ENCODE results near the gene BOD1.
A peak's percentile ranks its signal among the peaks of the same experiment; 100 is the strongest.

BOD1 gene

DNA sequence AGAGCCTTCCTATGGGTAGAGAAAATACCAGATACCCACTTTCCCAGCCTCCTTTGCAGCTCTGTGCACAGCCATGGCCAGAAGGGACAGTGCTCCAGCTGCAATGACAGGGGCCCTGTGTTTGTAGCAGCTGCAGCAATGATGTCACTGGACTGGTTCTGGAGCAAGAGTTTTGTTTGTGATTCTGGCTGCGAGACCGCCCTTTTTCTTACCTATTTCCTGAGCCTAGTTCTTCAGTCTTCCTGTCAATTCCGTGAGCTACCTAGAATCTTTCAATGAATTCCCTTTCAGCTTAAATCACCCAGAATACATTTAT, 10.0 kb upstream of the BOD1 start:
- no peak for DNase-seq
- Mint-ChIP-seq H3K4me1 (no peaks in the 10 kb centered on the region), H3K27me3 (peaks cover 15% of the 10 kb centered on the region), H3K27ac (no peak overlapping the region), H3K9me3 (no peaks in the 10 kb centered on the region), H3K4me3 (no peak overlapping the region)
- ATAC-seq, result no peak

DNA sequence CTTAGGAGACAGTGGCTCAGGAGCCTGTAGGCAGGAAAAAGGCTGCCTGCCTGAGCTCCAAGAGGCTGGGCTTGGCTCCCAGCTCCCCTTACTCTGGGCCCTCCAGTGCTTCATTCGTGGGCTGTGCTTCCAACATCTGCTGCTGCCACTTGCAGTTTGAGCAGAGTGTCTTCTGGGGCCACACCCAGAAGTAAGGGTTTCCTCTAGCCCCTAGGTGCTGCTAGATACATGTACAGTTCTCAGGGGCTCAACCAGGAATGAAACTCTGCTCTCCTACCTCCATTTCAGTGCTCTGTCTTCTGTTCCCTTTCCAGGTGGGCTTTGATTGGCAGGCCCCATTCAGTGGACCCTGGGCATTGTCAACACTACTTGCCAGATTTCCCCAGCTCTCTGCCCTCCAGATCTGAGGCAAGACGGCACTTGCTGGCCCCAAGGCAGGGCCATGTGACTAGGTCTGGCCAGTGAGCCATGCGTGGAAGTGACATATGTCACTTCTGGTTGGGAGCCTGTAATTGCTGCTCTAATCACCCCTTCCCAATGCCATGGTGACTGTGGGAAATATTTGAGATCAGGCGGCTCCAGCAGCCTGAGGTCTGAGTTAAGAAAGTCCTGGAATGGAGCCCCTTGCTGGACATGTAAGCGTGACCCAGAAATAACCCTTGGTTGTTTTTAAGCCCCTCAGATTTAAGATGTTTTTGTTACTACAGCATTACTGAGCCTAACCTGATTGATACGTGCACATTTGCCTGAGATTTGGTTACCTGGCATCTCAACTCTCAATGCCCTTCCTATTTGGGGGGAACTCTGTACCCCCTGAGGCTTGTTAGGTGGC, 9.4 kb upstream of the BOD1 start:
- Mint-ChIP-seq H3K4me1 (no peaks in the 10 kb centered on the region), H3K27me3 (peaks cover 15% of the 10 kb centered on the region), H3K27ac (peak overlapping the region in 1 of 2 donors; percentile 49), H3K9me3 (no peaks in the 10 kb centered on the region), H3K4me3 (no peak overlapping the region)
- ATAC-seq (no peak), DNase-seq (no peak)

DNA sequence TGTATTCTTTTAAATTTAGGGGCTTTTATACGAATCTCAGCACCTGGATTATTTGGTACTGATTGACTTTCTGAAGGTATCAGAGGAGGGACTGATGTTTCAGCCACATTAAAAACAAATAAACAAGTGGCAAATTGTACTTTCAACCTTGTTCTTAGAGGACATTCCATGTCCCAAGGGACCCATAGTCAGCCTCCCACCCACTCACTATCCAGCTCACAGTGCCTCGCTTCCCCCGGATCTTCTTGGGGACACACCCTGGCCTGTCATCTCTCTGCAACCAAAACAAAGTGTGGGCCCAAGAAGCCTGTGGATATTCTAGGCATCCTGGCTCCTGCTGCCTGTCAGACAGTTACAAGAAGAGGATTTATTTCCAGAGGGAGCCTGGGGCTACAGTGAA, 8.8 kb upstream of the BOD1 start:
- Mint-ChIP-seq H3K27me3 (peaks cover 15% of the 10 kb centered on the region), H3K4me1 (no peaks in the 10 kb centered on the region)
- no peak for ATAC-seq

DNA sequence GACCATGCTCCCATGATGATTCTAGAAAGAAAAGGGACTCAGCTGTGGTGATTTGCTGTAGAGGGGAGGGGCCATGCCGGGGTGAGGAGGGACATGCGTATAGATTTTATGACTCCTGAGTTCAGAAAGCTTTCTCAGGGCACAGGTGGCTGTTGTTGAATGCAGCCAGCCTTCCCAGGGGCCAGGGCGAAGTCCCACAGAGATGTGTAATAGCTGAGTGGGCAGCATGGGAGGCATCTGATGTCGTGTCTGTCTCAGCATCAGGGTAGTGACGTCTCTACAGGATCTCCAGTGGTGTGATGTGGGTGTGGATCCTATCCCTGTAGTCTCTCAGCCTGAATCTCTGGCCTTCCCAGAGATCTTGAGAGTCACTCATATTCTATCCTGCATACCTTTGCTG, 7.8 kb upstream of the BOD1 start:
- no peak for DNase-seq
- Mint-ChIP-seq H3K4me1 (no peaks in the 10 kb centered on the region), H3K27me3 (peaks cover 15% of the 10 kb centered on the region), H3K9me3 (no peaks in the 10 kb centered on the region), H3K27ac (peak overlapping the region in 1 of 2 donors; percentile 28), H3K4me3 (no peak overlapping the region)
- no peak for ATAC-seq

More for the DNA sequence above, 8.8 kb upstream of the BOD1 start:
- Mint-ChIP-seq H3K9me3 (no peaks in the 10 kb centered on the region), H3K4me3 (no peak overlapping the region), H3K27ac (no peak overlapping the region)
- DNase-seq, result no peak

DNA sequence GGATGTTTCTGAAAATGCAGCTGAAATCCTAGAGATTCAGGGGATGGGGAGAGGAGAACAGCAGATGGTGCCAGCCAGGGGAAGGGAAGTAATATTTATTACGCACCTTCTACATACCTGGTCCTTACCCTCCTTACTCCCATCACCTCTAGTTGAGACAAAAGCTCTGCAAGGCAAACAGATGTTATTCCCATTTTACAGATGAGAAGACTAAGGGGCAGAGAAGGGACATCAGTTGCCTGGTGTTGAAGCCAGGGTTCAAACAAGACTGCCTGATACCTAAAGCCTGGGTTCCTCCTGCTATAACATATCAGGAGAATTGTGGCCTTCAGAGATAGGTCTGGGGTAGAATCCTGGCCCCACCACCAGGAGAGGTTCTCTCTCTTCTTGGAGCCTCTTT, 7.3 kb upstream of the BOD1 start:
- H3K27ac Mint-ChIP-seq, result no peak overlapping the region
- ATAC-seq, result no peak
- H3K27me3 Mint-ChIP-seq, result peaks cover 15% of the 10 kb centered on the region

DNA sequence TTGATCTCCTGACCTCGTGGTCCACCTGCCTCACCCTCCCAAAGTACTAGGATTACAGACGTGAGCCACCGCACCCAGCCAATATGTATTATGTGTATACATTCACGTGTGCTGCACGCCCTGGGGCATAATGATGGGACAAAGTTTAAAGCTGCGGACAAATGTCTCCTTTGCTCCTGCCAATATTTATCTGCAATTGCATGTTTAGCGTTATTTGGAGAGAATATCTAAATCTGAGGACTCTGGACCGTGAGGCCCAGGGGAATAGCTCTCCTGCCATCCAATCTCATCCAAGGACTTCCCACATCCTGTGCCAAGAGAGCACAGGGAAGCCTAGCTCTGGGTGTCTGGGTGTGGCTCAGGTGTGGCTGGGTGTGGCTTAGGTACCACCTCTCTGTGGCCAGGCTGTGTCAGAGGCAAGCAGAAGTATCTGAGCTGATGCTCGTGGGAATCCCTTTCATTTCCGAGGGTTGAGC, 6.9 kb upstream of the BOD1 start:
- H3K27ac Mint-ChIP-seq, result no peak overlapping the region
- no peak for ATAC-seq
- H3K4me3 Mint-ChIP-seq, result no peak overlapping the region
- no peak for DNase-seq
- H3K9me3 Mint-ChIP-seq, result no peaks in the 10 kb centered on the region
- H3K27me3 Mint-ChIP-seq, result peaks cover 15% of the 10 kb centered on the region
- peaks cover 7% of the 10 kb centered on the region for H3K4me1 Mint-ChIP-seq

More for the DNA sequence above, 7.3 kb upstream of the BOD1 start:
- no peak for DNase-seq
- H3K4me3 Mint-ChIP-seq, result no peak overlapping the region
- no peaks in the 10 kb centered on the region for H3K9me3 Mint-ChIP-seq
- H3K4me1 Mint-ChIP-seq, result peaks cover 2% of the 10 kb centered on the region

DNA sequence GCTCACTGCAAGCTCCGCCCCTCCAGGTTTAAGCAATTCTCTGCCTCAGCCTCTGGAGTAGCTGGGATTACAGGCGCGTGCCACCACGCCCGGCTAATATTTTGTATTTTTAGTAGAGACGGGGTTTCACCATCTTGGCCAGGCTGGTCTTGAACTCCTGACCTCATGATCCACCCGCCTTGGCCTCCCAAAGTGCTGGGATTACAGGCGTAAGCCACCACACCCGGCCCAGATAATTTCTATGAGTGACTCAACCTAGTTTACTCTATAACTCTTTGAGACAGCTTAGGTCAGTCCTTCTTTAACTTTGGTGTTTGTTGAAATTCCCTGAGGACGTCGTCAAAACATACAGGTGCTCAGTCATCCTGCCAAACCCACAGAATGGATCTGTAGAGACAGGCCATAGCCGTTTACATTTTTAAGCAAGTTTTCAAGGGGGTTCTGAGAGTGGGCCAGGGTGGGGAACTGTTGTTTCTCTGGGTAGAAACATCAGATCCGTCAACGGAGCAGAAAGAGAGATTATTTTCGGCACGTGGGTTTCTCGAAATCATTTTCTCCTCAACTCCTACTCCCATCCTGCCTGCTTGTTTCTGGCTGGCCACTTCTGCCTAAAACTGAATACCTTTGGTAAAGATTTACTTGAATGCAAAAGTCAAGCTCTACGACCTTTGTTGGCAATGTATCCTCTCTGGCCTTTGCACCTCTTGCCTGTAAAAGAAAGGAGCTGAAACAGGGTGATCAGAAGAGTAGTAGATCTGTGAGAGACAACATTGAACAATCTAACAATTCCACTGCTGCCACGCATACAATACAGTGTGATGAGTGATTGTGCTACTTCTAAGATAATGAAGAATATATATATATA, 6.0 kb upstream of the BOD1 start:
- no peak overlapping the region for H3K4me3 Mint-ChIP-seq
- peaks cover 15% of the 10 kb centered on the region for H3K4me1 Mint-ChIP-seq
- peaks cover 7% of the 10 kb centered on the region for H3K27me3 Mint-ChIP-seq
- H3K27ac Mint-ChIP-seq, result no peak overlapping the region
- no peaks in the 10 kb centered on the region for H3K9me3 Mint-ChIP-seq
- ATAC-seq (no peak), DNase-seq (no peak)

DNA sequence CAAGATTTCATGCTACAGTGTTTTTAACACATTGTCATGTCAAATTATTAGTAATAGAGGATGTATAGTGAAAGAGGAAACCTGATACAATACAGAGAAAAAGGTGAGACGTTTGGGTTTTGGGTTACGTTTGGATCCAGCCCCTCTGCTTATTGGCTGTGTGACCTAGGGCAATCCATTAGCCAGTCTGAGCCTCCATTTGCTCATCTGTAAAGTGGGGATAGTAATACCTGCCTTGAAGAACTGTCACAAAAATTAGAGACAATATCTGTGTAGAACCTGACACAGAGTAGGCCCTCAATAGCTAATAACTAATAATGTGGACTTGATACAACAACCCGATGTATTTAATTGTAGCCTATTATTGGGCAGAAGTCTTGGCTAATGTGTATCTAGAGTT, 4.3 kb upstream of the BOD1 start:
- ATAC-seq (no peak), DNase-seq (no peak)
- H3K27ac Mint-ChIP-seq, result no peak overlapping the region
- no peaks in the 10 kb centered on the region for H3K9me3 Mint-ChIP-seq
- no peaks in the 10 kb centered on the region for H3K27me3 Mint-ChIP-seq
- peaks cover 23% of the 10 kb centered on the region for H3K4me1 Mint-ChIP-seq
- no peak overlapping the region for H3K4me3 Mint-ChIP-seq

DNA sequence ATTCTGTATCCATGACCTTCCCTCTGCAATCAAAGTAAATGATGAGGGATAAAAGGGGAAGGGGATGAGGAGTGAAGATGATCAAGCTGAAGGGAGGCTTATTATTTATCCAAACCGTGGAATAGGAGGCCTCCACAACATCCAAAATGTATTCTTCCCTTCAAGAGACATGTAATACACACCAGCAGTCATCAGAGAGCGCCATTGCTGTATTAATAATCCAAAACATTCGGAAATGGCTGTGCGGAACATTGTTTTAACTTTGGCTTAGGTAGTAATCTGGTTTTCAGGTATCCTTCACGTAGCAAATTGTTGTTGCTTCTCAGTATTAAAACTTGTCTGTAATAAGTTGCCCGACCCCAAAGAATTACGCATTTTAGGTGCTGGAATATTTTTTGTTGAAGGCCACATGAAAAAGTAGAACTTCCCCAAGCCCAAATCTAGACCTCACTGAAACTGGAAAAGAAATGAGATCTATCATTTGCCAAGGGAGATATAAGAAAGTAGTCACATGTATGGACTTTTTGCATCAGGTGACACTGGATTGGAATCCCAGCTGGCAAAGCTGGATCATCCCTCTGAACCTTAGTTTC, 2.6 kb upstream of the BOD1 start:
- Mint-ChIP-seq H3K27ac (no peak overlapping the region), H3K4me3 (no peak overlapping the region), H3K27me3 (no peaks in the 10 kb centered on the region), H3K4me1 (peaks cover 38% of the 10 kb centered on the region), H3K9me3 (no peaks in the 10 kb centered on the region)
- ATAC-seq, result no peak
- DNase-seq, result peak; percentile 34 to 49

DNA sequence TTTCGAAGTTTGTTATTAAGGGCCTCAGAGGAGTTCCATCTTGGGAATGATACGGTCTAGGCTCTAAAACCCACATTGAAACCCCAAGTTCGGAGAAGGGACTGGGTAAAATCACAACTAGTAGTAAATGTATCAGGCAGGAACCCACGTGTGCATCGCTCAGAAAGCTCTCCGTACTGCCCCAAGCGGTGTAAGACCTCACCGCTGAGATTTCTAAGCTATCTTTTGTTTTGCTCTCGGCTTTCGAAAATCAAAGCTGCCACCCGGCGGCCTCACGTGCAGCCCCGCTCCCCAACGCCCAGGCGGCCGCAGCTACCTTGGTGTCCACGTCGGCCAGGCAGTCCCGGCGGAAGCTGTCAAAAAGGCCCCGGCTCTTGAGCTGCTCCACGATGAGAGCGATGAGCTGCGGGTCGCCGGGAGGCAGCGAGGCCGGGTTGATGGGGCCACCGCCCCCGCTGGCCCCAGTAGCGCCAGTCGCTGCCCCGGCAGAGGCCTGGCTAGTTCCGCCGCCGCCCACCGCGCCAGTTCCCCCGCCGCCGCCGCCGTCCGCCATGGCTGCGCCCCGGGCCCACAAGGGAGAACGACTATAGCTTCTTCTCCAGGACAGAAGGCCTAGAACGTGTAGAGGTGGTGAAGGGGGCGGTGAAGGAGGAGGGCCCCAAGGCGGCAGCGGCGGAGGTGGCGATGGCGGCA, 420 bp downstream of the BOD1 start:
- H3K27ac Mint-ChIP-seq, result peak overlapping the region; percentile 88 to 98
- peak overlapping the region; percentile 92 to 93 for H3K4me3 Mint-ChIP-seq
- H3K9me3 Mint-ChIP-seq, result no peaks in the 10 kb centered on the region
- ATAC-seq (peak; percentile 77), DNase-seq (peak; percentile 64 to 76)
- peaks cover 57% of the 10 kb centered on the region for H3K4me1 Mint-ChIP-seq
- H3K27me3 Mint-ChIP-seq, result no peaks in the 10 kb centered on the region

DNA sequence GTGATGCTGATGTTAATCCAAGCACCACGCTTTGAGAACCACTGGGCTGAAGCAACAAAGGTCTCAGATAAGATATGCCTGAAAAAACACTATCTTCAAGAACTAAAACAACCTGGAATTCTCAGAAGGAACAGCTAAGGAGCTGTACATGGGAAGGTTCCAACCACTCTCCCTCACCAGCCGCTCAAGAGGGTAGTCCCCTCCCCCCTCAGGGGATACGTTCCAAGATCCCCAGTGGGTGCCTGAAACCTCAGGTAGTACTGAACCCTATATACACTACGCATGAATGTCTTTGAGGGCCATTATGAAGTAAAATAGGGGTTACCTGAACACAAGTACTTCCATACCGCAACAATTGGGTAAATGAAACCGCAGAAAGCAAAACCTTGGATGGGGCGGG, 1.9 kb downstream of the BOD1 start:
- Mint-ChIP-seq H3K27me3 (no peaks in the 10 kb centered on the region), H3K9me3 (no peaks in the 10 kb centered on the region), H3K4me3 (peak overlapping the region; percentile 92 to 93), H3K27ac (peak overlapping the region in 1 of 2 donors; percentile 38), H3K4me1 (peaks cover 62% of the 10 kb centered on the region)
- ATAC-seq (no peak), DNase-seq (no peak)

DNA sequence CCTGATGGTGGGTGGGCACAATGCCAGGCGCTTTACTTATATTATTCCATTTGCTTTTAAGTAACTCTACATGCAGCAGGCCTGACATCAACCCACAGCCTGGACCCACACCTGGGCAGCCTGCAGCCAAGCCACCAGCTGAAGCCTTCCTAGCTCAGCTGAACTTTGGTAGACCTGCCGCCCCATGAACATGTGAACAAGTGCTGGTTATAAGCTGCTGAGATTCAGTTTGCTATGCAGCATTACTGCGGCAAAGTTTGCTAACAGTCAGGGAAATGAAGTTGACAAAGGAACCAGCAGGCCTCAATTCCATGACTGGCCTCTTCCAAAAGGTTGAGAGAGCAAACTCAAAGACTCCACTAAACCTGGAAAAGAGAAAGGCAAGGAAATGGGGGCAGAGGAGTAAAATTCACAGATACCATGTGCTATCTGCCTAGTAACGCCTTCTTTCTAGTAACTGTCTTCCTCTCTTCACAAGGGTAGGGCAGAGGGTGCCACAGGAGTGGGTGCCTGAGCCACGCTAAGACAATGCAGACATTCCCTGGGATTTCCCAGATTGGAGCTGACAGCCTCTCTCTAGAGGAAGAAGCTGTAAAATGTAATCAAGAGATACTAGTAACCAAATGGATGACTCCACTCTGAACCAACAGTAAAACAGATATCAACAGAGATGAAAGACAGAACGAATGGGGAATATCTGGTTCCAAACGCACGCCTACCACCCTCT, 2.9 kb downstream of the BOD1 start:
- H3K4me1 Mint-ChIP-seq, result peaks cover 59% of the 10 kb centered on the region
- peak overlapping the region in 1 of 2 donors; percentile 93 for H3K4me3 Mint-ChIP-seq
- ATAC-seq, result no peak
- H3K27me3 Mint-ChIP-seq, result no peaks in the 10 kb centered on the region
- DNase-seq, result no peak
- no peak overlapping the region for H3K27ac Mint-ChIP-seq
- H3K9me3 Mint-ChIP-seq, result no peaks in the 10 kb centered on the region

DNA sequence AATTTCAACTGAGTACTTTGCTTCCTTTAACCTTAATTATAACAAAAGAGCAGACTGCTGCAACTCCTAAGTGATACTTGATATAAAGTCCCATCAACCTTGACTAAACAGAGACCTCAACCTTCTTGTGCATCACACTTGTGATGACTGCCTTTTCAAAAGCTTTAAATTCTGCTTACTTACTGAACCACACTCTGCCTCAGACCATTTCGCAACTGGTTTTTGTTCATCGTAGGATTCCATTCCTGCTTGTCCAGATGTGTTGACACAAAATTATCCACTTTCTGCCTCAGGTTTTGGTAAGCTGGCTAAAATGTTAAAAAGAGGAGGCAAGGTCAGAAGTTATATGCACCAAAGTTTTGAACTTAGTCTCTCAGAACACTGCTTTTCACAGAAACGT, 3.5 kb downstream of the BOD1 start:
- H3K27ac Mint-ChIP-seq, result no peak overlapping the region
- H3K9me3 Mint-ChIP-seq, result no peaks in the 10 kb centered on the region
- no peaks in the 10 kb centered on the region for H3K27me3 Mint-ChIP-seq
- no peak for ATAC-seq
- DNase-seq, result no peak
- H3K4me1 Mint-ChIP-seq, result peaks cover 53% of the 10 kb centered on the region
- no peak overlapping the region for H3K4me3 Mint-ChIP-seq

DNA sequence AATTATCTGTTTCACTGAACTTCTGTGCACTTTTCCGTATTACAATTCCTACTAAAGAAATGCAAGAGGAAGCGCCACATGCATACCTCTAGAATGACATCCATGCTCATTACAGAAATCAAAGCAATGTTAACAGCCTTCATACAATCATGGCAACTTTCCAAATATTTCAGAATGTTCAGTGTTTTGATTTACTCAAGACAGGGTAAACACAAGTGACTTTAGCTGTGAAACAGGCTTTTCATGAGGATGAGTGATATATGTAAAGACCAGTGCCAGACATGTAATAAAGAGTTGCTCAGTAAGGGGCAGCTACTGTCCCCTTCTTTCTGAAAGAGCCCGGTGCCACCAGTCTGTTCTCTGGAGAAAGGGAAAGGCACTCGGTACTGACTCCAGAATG, 4.7 kb downstream of the BOD1 start:
- DNase-seq (no peak), ATAC-seq (no peak)
- Mint-ChIP-seq H3K27me3 (no peaks in the 10 kb centered on the region), H3K9me3 (no peaks in the 10 kb centered on the region), H3K4me1 (peaks cover 42% of the 10 kb centered on the region), H3K27ac (no peak overlapping the region), H3K4me3 (no peak overlapping the region)

DNA sequence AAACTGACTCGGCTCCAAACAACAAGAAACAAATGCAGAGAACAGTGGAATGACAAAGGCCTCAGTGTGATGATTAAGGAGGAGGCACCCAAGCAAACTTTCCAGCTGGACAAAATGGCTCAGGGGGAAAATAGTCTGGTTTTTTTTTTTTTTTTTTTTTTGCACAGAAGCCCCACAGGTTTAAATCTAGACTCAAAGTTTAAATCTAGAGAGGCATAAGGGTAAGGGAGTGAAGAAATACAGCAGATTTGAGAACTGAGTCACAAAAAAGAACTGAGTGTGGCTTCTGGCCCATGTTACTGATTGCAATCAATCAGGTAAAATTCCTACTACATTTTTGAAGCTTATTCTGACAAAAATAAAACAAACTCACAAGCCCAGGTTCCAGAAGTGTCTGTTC, 12.3 kb downstream of the BOD1 start:
- no peak overlapping the region for H3K27ac Mint-ChIP-seq

More for the DNA sequence above, 12.3 kb downstream of the BOD1 start:
- no peak overlapping the region for H3K4me3 Mint-ChIP-seq
- no peaks in the 10 kb centered on the region for H3K27me3 Mint-ChIP-seq
- ATAC-seq (no peak), DNase-seq (no peak)
- no peaks in the 10 kb centered on the region for H3K9me3 Mint-ChIP-seq
- H3K4me1 Mint-ChIP-seq, result no peaks in the 10 kb centered on the region
